Measurements from ENCODE around the gene DMRTA2. TPM values are rescaled to one million over a fixed set of nuclear protein-coding genes. Genes with fewer than 3 reads are reported as not detected.

DMRTA2 gene
- total and polyA plus RNA-seq, 9 donors: 0.04 to 0.14 (median 0.12) TPM

DNA sequence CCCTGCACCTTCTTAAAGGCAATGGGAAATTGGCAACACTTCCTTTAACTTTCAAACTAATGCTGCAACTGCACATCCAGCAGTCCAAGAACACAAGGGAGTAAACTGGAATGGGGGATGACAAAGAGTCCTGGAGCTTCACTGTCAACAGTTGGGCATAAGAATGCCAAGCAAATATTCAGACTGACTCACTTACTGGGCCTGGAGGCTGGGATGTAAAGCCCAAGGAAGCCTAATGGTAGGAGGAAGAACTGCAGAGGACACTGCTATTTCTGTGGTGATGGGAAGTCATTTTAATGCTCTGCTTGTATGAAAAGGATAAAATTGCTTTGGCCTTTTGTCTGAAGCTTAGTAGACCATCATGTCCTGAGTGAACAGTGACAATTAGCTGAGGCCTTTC lies 15.7 kb upstream of the DMRTA2 start:
- Histone ChIP-seq H3K9me3 (replicated peaks; ENCODE audit: control insufficient read depth, low read depth, low read length) (no peaks in the 10 kb centered on the region), H3K36me3 (ENCODE audit: control insufficient read depth, insufficient read depth, low read length) (peaks cover 19% of the 10 kb centered on the region)

DNA sequence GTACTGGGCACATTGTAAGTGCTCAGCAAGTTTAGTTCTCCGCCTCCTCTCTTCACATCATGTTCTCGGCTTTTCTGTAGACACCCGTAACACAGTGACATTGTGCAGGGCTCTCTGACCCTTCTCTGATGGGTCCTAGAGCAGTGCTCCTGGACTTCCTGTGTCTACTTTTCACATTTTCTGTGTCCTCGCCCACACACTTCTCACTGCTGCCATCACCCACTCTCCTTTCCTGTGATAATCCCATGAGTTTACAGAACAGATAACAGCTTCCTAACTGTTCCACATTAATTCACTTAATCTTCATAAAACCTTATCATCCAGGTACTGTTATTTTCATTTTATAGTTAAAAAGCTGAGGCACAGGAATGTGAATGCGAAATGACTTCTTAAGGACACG lies 13.2 kb upstream of the DMRTA2 start:
- Histone ChIP-seq H3K9me3 (replicated peaks; ENCODE audit: control insufficient read depth, low read depth, low read length) (no peaks in the 10 kb centered on the region), H3K27me3 (ENCODE audit: control insufficient read depth, insufficient read depth, low read length) (peaks cover 16% of the 10 kb centered on the region), H3K4me3 (ENCODE audit: low read length) (no peak overlapping the region), H3K36me3 (ENCODE audit: control insufficient read depth, insufficient read depth, low read length) (peaks cover 19% of the 10 kb centered on the region), H3K27ac (ENCODE audit: low read length) (no peak overlapping the region), H3K4me1 (ENCODE audit: control insufficient read depth, insufficient read depth, low read length) (no peaks in the 10 kb centered on the region)
- 95% methylated on average over 4 of the region's 6 CpGs for WGBS (ENCODE audit: insufficient coverage)
- no peak for DNase-seq

More for the DNA sequence above, 15.7 kb upstream of the DMRTA2 start:
- H3K4me3 ChIP-seq (ENCODE audit: low read length): no peak overlapping the region
- H3K27ac ChIP-seq (ENCODE audit: low read length): no peak overlapping the region
- DNase-seq: no peak
- H3K27me3 ChIP-seq (ENCODE audit: control insufficient read depth, insufficient read depth, low read length): no peaks in the 10 kb centered on the region
- no peaks in the 10 kb centered on the region for H3K4me1 ChIP-seq (ENCODE audit: control insufficient read depth, insufficient read depth, low read length)

DNA sequence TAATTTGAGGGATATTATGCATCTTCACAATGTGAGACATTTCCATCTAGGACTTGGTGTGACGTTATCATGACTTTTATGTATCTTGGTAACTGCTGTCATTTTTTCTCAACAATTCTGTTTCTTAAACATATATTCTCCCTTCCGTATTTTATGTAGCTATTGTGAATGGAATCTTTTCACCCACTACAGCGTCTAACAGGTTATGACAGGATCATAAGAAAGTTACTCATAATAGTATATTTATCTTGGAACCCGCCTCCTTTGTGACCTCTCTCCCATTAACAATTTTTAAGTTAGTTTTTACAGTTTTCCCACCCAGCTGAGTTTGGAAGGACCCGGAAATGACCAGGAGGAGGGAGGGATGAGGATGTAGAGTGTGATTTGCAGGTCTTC lies 6.8 kb upstream of the DMRTA2 start:
- DNase-seq: no peak

DNA sequence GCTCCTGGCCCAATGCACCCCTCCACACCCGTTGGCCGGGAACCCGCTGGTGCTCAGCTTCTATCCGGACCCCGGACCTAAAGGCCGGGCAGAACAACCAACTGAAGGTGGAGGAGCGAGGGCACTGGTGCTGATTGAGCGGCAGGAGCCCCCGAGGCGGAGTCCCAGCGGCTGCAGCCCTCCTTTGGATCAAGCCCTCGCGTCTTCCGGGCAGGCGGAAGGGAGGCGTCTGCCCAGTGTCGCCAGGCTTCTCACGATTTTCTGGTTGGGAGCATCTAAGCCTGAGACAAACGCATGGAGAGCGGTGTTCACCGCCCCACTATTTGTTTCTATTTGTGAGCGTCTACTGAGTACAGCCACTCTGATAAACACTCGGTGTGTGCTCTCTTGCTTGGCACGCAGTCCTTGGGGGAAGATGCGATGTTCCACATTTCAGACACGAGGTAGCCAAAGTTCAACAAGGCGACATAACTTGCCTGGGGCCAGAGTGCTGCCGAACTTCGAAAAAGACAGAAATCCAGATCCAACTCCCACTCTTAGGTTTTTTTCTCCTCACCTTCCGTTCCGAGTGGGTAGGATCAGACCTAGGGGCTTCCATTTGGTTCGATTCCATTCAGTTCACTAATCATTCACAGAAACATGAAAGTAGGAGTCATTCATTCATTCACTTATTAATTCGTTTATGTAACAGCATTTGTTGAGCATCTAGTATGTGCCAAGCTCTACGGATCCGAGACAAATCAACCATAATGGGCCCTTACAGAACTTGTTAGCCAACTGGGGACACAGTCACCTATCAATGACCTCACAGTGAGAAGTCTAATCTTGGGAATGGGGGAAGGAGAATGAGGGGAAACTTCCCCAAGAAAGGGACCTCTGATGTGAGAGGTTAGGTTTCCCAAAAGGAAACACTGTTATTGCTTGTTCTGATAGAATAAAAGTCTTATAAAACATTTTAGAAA lies 4.9 kb upstream of the DMRTA2 start:
- H3K4me1 ChIP-seq (ENCODE audit: control insufficient read depth, insufficient read depth, low read length): peaks cover 31% of the 10 kb centered on the region
- H3K36me3 ChIP-seq (ENCODE audit: control insufficient read depth, insufficient read depth, low read length): no peaks in the 10 kb centered on the region
- no peak overlapping the region for H3K27ac ChIP-seq (ENCODE audit: low read length)
- H3K27me3 ChIP-seq (ENCODE audit: control insufficient read depth, insufficient read depth, low read length): peaks cover 87% of the 10 kb centered on the region
- DNase-seq: no peak
- WGBS (ENCODE audit: insufficient coverage): 1% methylated on average over 28 of the region's 35 CpGs
- no peak overlapping the region for H3K4me3 ChIP-seq (ENCODE audit: low read length)
- H3K9me3 ChIP-seq (replicated peaks; ENCODE audit: control insufficient read depth, low read depth, low read length): no peaks in the 10 kb centered on the region

More for the DNA sequence above, 6.8 kb upstream of the DMRTA2 start:
- no peak overlapping the region for H3K27ac ChIP-seq (ENCODE audit: low read length)
- peaks cover 13% of the 10 kb centered on the region for H3K4me1 ChIP-seq (ENCODE audit: control insufficient read depth, insufficient read depth, low read length)
- WGBS (ENCODE audit: insufficient coverage): no CpG with 5 or more reads among the region's 5 CpGs
- no peaks in the 10 kb centered on the region for H3K9me3 ChIP-seq (replicated peaks; ENCODE audit: control insufficient read depth, low read depth, low read length)
- H3K27me3 ChIP-seq (ENCODE audit: control insufficient read depth, insufficient read depth, low read length): peaks cover 68% of the 10 kb centered on the region
- H3K36me3 ChIP-seq (ENCODE audit: control insufficient read depth, insufficient read depth, low read length): no peaks in the 10 kb centered on the region
- no peak overlapping the region for H3K4me3 ChIP-seq (ENCODE audit: low read length)

DNA sequence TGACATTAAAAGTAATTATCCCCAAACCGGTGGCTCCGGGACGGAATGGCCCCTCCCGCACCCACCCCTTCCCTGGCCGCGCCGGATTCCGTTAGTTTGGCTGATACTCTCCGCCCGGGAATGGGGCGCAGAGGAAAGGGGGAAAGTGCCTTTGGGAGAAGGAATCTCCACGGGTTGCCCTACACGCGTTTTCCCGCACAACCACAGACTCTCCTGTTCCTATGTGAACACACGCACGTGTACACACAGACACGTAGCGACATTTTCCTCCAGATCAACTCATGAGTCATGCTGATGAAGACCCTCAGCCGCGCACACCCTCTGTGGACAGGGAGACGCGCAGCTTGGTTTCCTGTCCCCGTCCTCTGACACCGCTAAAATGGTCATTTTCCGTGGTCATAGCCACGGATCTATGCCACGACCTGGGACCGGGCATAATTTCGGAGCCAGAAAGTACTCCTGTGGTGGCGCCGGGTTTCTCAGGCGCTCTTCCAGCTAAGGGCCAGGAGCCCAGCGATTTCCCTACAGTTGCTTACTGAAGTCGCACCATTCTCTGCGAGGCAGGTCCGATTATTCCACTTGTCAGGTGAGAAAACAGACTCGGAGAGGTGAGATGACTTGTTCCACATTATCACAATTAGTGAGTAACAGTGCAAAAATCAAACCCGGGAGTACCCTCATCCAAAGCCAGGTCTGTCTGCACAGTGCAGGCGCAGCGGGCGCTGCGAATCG lies 4.0 kb upstream of the DMRTA2 start:
- Histone ChIP-seq H3K27me3 (ENCODE audit: control insufficient read depth, insufficient read depth, low read length) (peaks cover 87% of the 10 kb centered on the region), H3K9me3 (replicated peaks; ENCODE audit: control insufficient read depth, low read depth, low read length) (no peaks in the 10 kb centered on the region), H3K27ac (ENCODE audit: low read length) (no peak overlapping the region), H3K4me3 (ENCODE audit: low read length) (no peak overlapping the region), H3K4me1 (ENCODE audit: control insufficient read depth, insufficient read depth, low read length) (peaks cover 40% of the 10 kb centered on the region), H3K36me3 (ENCODE audit: control insufficient read depth, insufficient read depth, low read length) (no peaks in the 10 kb centered on the region)
- no peak for DNase-seq
- WGBS (ENCODE audit: insufficient coverage): 2% methylated on average over 29 of the region's 44 CpGs

DNA sequence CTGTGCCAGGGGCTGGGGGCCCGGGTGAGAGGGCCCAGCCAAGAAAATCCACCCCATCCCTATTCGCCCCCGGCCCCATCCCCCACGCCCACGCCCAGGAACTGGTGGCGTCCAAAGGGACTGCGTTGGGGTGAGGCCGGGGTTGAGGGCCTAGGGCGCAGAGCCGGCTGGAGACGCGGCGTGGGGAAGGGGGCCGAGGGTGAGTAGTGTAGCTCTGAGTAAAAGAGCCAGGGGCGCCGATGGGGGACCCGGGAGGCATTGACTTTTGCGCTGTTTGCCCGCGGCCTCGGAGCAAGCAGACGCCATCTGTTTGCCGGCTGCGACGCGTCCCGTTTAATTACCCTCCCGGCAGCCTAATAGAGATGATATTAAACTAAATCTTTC lies 3.5 kb upstream of the DMRTA2 start:
- H3K27me3 ChIP-seq (ENCODE audit: control insufficient read depth, insufficient read depth, low read length): peaks cover 87% of the 10 kb centered on the region
- WGBS (ENCODE audit: insufficient coverage): 0% methylated on average over 10 of the region's 28 CpGs
- peaks cover 40% of the 10 kb centered on the region for H3K4me1 ChIP-seq (ENCODE audit: control insufficient read depth, insufficient read depth, low read length)
- no peaks in the 10 kb centered on the region for H3K9me3 ChIP-seq (replicated peaks; ENCODE audit: control insufficient read depth, low read depth, low read length)
- no peak for DNase-seq
- H3K4me3 ChIP-seq (ENCODE audit: low read length): no peak overlapping the region
- no peaks in the 10 kb centered on the region for H3K36me3 ChIP-seq (ENCODE audit: control insufficient read depth, insufficient read depth, low read length)
- no peak overlapping the region for H3K27ac ChIP-seq (ENCODE audit: low read length)

DNA sequence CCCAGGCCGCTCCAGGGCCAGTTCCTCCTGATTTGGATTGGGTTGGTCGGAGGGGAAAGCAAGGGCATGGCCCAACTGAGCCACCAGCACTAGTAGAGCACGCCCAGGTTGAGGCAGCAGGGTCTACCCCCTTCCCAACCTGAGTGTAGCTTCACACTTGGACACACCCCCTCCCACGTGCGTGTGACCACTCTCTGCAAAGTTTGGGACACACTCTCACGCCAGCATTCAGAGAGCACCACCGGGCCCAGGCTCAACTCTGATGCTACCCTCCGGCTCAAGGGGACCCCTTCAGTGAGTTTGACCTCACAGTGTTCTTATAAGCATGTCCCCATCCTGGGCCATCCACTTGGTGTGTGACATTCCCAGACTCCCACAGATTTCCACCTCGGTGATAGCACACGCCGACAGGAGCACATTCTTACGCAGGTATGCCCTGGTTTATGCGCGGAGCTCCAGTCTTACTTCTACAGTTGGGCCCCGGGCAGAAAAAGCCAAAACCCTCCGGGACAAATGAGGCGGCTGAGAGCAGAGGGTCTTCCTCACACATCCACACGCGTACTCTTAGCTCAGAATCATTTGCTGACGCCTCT lies 3.0 kb upstream of the DMRTA2 start:
- Histone ChIP-seq H3K9me3 (replicated peaks; ENCODE audit: control insufficient read depth, low read depth, low read length) (no peaks in the 10 kb centered on the region), H3K27me3 (ENCODE audit: control insufficient read depth, insufficient read depth, low read length) (peaks cover 87% of the 10 kb centered on the region), H3K36me3 (ENCODE audit: control insufficient read depth, insufficient read depth, low read length) (no peaks in the 10 kb centered on the region), H3K4me1 (ENCODE audit: control insufficient read depth, insufficient read depth, low read length) (peaks cover 40% of the 10 kb centered on the region), H3K4me3 (ENCODE audit: low read length) (no peak overlapping the region), H3K27ac (ENCODE audit: low read length) (no peak overlapping the region)
- 3% methylated on average over 15 of the region's 20 CpGs for WGBS (ENCODE audit: insufficient coverage)
- DNase-seq: no peak

DNA sequence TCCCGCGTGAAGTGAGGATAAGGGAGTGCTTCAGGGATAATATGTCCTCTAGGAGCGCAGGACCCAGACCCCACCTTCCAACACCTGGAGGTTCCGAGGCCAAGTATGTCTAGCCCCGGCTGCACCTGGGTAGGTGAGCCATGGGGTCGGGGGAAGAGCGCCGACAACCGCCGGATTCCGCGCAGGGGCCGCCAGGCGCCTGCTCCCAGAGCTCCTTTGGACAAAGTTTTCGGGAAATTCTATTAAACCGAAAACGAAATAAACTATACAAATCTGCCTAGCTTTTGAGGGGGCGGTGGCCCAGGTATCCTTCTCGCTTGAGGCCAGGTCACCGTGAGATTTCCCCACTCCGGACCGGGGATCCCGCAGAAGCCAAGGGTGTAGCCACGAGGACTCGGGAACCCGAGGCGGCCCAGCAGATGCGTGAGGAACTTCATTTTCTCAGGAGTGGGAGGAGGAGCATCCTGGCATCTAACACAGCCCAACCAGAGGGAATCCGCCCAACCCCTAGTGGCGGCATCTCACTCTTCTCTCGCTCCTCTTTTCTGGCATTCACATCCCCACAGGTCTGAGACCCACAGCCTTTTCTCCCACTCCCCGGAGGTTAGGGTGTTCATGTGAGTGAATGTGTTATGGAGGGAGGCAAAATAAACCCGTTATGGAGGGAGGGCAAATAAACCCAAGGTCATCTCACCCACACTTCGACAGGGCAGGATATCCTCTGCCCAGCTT lies 2.3 kb upstream of the DMRTA2 start:
- no peak for DNase-seq
- no peak overlapping the region for H3K27ac ChIP-seq (ENCODE audit: low read length)
- H3K4me3 ChIP-seq (ENCODE audit: low read length): no peak overlapping the region
- 2% methylated on average over 8 of the region's 34 CpGs for WGBS (ENCODE audit: insufficient coverage)
- H3K36me3 ChIP-seq (ENCODE audit: control insufficient read depth, insufficient read depth, low read length): no peaks in the 10 kb centered on the region
- H3K9me3 ChIP-seq (replicated peaks; ENCODE audit: control insufficient read depth, low read depth, low read length): no peaks in the 10 kb centered on the region
- peaks cover 45% of the 10 kb centered on the region for H3K4me1 ChIP-seq (ENCODE audit: control insufficient read depth, insufficient read depth, low read length)
- peaks cover 87% of the 10 kb centered on the region for H3K27me3 ChIP-seq (ENCODE audit: control insufficient read depth, insufficient read depth, low read length)

DNA sequence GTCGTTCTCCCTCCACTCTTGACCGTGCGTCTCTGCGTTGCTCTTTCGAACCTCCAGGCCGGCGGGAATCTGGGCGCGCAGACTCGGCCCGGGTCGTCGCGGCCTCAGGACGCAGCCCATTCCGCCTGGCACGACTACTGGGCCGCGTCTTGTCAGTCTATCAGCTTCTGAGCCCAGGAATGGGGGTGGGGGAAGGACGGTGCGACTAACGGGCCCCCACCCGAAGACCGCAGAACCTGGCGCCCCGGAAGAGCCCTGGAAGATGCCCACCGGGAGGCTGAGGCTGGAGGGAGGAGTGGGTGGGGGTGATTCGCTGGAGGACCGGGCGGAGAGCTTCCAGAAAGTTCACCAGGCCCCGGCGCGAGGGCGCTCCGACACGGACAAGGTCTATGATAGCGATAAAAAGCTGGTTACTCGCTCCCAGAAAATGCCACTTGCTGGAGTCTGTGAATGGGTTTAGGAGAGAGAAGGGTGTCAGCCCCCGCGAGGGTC lies 1.7 kb upstream of the DMRTA2 start:
- Histone ChIP-seq H3K4me3 (ENCODE audit: low read length) (no peak overlapping the region), H3K9me3 (replicated peaks; ENCODE audit: control insufficient read depth, low read depth, low read length) (no peaks in the 10 kb centered on the region), H3K27ac (ENCODE audit: low read length) (no peak overlapping the region), H3K27me3 (ENCODE audit: control insufficient read depth, insufficient read depth, low read length) (peaks cover 88% of the 10 kb centered on the region), H3K36me3 (ENCODE audit: control insufficient read depth, insufficient read depth, low read length) (no peaks in the 10 kb centered on the region), H3K4me1 (ENCODE audit: control insufficient read depth, insufficient read depth, low read length) (peaks cover 46% of the 10 kb centered on the region)
- no peak for DNase-seq
- 3% methylated on average over 34 of the region's 40 CpGs for WGBS (ENCODE audit: insufficient coverage)

Measured in muscle of leg (tissue), 11 donors.